HCT116 (cell line): ENCODE measurements around the gene PYGB. TPM values are rescaled to one million over a fixed set of nuclear protein-coding genes. Genes with fewer than 3 reads are reported as not detected.

Source experiments
- ATAC-seq: fragments of 200-7000 bp; cut with Tn5 transposase; 2 replicates; pipeline ENCODE4 v1.9.1; 2020; ENCODE audit warnings: mild to moderate bottlenecking, moderate library complexity
- BruUV-seq: library from RNA; stranded (reverse); fragments of 400-500 nt; replicated peaks from 2 replicates; lab custom pipeline; 2021; lab: Mats Ljungman, UMichigan
- CTCF ChIA-PET: fragments of 300-600 bp; sonication (Branson Sonifier 250); formaldehyde crosslinking; loops from one replicate; lab custom pipeline; 2021; ENCODE audit warnings: antibody characterized with exemption; lab: Charles Lee
- POLR2A ChIA-PET: fragments of 300-600, 350-600 bp; sonication (Branson Sonifier 250); formaldehyde crosslinking; loops from one replicate; lab custom pipeline; 2021; ENCODE audit warnings: antibody characterized with exemption; lab: Charles Lee
- RAD21 ChIA-PET, 2 experiments: fragments of 300-600 bp; sonication (Branson Sonifier 250); formaldehyde crosslinking; loops; one replicate each; lab custom pipeline; 2023; ENCODE audit warnings: low total read pairs in 2 of 2; ENCODE audit not compliant: uncharacterized antibody in 2 of 2, unreplicated experiment in 2 of 2, low non-redundant PET in 1 of 2; lab: Charles Lee
- DNase-seq: peaks from one replicate; pipeline ENCODE4 v3.0.0-alpha.2; 2010; ENCODE audit warnings: low read depth, low spot score
- H2AFZ ChIP-seq: fragments of 200-600 bp; shearing (Covaris generic), sonication (generic); 2 replicates; pipeline ENCODE4 v1.6.1; 2017; ENCODE audit warnings: low read depth, mixed run types, mixed read lengths, antibody characterized with exemption, low read length; ENCODE audit not compliant: poor library complexity, severe bottlenecking
- H3K27ac ChIP-seq: 2 replicates; pipeline ENCODE4 v1.5.1; 2012; ENCODE audit warnings: low read depth, low read length
- H3K27me3 ChIP-seq: fragments of 200-600 bp; sonication (generic); 2 replicates; pipeline ENCODE4 v1.6.1; 2016; ENCODE audit warnings: mixed run types, low read length, mixed read lengths; ENCODE audit not compliant: insufficient read depth
- H3K36me3 ChIP-seq, 2 experiments: fragments of 200-500 bp in 1 of 2; fragments of 200-600 bp in 1 of 2; sonication (Bioruptor generic) in 1 of 2; sonication (generic) in 1 of 2; 2 replicates each; pipeline versions ENCODE4 v1.5.1 to v1.6.1; 2014 to 2016; ENCODE audit warnings: low read length in 2 of 2, inconsistent platforms in 1 of 2, mixed read lengths in 1 of 2, mixed run types in 1 of 2; ENCODE audit not compliant: insufficient read depth in 2 of 2, control insufficient read depth in 1 of 2
- H3K4me1 ChIP-seq, 2 experiments: fragments of 200-600 bp in 1 of 2; sonication (generic) in 1 of 2; 2 replicates each; pipeline versions ENCODE4 v1.5.1 to v1.6.1; 2012 to 2017; ENCODE audit warnings: low read length in 2 of 2, inconsistent platforms in 1 of 2, mild to moderate bottlenecking in 1 of 2, mixed read lengths in 1 of 2, mixed run types in 1 of 2, moderate library complexity in 1 of 2; ENCODE audit not compliant: insufficient read depth in 2 of 2, control insufficient read depth in 1 of 2
- H3K4me2 ChIP-seq: fragments of 200-600 bp; sonication (generic); 2 replicates; pipeline ENCODE4 v1.6.1; 2017; ENCODE audit warnings: mixed run types, low read length, mixed read lengths
- H3K4me3 ChIP-seq, 2 experiments: fragments of 200-600 bp in 1 of 2; sonication (generic) in 1 of 2; replicated peaks in 1 of 2; 2 replicates each; pipeline ENCODE4 v1.5.1; 2011 to 2016; ENCODE audit warnings: low read length in 2 of 2, control low read depth in 1 of 2, low read depth in 1 of 2, mild to moderate bottlenecking in 1 of 2, mixed read lengths in 1 of 2, mixed run types in 1 of 2
- H3K79me2 ChIP-seq: fragments of 200-600 bp; sonication (generic); 2 replicates; pipeline ENCODE4 v1.6.1; 2017; ENCODE audit warnings: mild to moderate bottlenecking, mixed run types, low read length, moderate library complexity, mixed read lengths; ENCODE audit not compliant: insufficient read depth
- H3K9ac ChIP-seq: fragments of 200-600 bp; sonication (generic); 2 replicates; pipeline ENCODE4 v1.6.1; 2016; ENCODE audit warnings: low read length, mixed read lengths
- H3K9me2 ChIP-seq: fragments of 200-600 bp; sonication (generic), shearing (Covaris generic); 2 replicates; pipeline ENCODE4 v1.6.1; 2017; ENCODE audit warnings: mixed run types, mild to moderate bottlenecking, moderate library complexity; ENCODE audit not compliant: insufficient read depth
- H3K9me3 ChIP-seq, 2 experiments: fragments of 200-500 bp in 1 of 2; fragments of 200-600 bp in 1 of 2; sonication (Bioruptor generic) in 1 of 2; sonication (generic) in 1 of 2; 2 replicates each; pipeline ENCODE4 v1.6.1; 2014 to 2017; ENCODE audit warnings: low read length in 2 of 2, mixed read lengths in 2 of 2, inconsistent platforms in 1 of 2, low read depth in 1 of 2, mild to moderate bottlenecking in 1 of 2, mixed run types in 1 of 2, moderate library complexity in 1 of 2; ENCODE audit not compliant: control insufficient read depth in 1 of 2, insufficient read depth in 1 of 2
- H4K20me1 ChIP-seq: fragments of 200-600 bp; sonication (generic), shearing (Covaris generic); 2 replicates; pipeline ENCODE4 v1.6.1; 2017; ENCODE audit warnings: mixed run types, mild to moderate bottlenecking, moderate library complexity; ENCODE audit not compliant: insufficient read depth
- EZH2 ChIP-seq: fragments of 200-600 bp; sonication (generic); IDR thresholded peaks from 2 replicates; pipeline ENCODE4 v1.6.1; 2017; ENCODE audit warnings: antibody characterized with exemption, mixed run types
- FOSL1 ChIP-seq: IDR thresholded peaks from 2 replicates; pipeline ENCODE4 v1.6.1; 2012; ENCODE audit warnings: low read depth
- POLR2AphosphoS5 ChIP-seq: IDR thresholded peaks from 2 replicates; pipeline ENCODE4 v1.6.1; 2011; ENCODE audit warnings: mild to moderate bottlenecking, low read depth, low read length, moderate library complexity
- RAD21 ChIP-seq: IDR thresholded peaks from 2 replicates; pipeline ENCODE4 v1.6.1; 2012; ENCODE audit warnings: low read depth, mild to moderate bottlenecking
- intact Hi-C: fragments of 100-400 bp; cut with micrococcal nuclease; formaldehyde crosslinking; loops from 2 replicates; pipeline ENCODE4 v1.10.0; 2022
- total RNA-seq: library from RNA; stranded (reverse); gene quantifications from one replicate; pipeline ENCODE4 v1.2.1, GENCODE V29; 2021; ENCODE audit not compliant: unreplicated experiment
- TF ChIP-seq, protein P1 (sequence below): IDR thresholded peaks from 2 replicates; pipeline ENCODE4 v1.6.1; 2011; ENCODE audit warnings: mild to moderate bottlenecking, low read length, moderate library complexity; ENCODE audit not compliant: insufficient replicate concordance; ENCODE audit errors: extremely low read depth

Gene PYGB
- total RNA-seq, 1 experiment from 2014 or later, result 87.8 TPM

- H3K9me2 ChIP-seq, result no peaks in the 10 kb centered on the region
- H3K4me1 ChIP-seq, result peaks cover under 1 to 6% of the 10 kb centered on the region in 2 experiments; a peak in 3 of 4 replicates
- no peak overlapping the region for H3K4me2 ChIP-seq
- no peak for ATAC-seq
- no peaks in the 10 kb centered on the region; a peak in 1 of 4 replicates for H3K36me3 ChIP-seq
- no peak overlapping the region for H3K27ac ChIP-seq
- no peak overlapping the region for H2AFZ ChIP-seq
- H3K9me3 ChIP-seq, result no peaks in the 10 kb centered on the region
- no peaks in the 10 kb centered on the region for H3K27me3 ChIP-seq
- no peaks in the 10 kb centered on the region for H3K79me2 ChIP-seq
- CTCF ChIA-PET, result no interaction called here
- intact Hi-C loops, result no loop called here
- POLR2A ChIA-PET, result no interaction called here
- RAD21 ChIA-PET, result no interaction called here
- no peak overlapping the region for H3K9ac ChIP-seq
- H4K20me1 ChIP-seq, result no peaks in the 10 kb centered on the region
- no peak overlapping the region for H3K4me3 ChIP-seq
- no peak for DNase-seq
- TF ChIP-seq EZH2 (no peak), FOSL1 (no peak), RAD21 (no peak), POLR2AphosphoS5 (no peak)
- TF ChIP-seq, protein P1, sequence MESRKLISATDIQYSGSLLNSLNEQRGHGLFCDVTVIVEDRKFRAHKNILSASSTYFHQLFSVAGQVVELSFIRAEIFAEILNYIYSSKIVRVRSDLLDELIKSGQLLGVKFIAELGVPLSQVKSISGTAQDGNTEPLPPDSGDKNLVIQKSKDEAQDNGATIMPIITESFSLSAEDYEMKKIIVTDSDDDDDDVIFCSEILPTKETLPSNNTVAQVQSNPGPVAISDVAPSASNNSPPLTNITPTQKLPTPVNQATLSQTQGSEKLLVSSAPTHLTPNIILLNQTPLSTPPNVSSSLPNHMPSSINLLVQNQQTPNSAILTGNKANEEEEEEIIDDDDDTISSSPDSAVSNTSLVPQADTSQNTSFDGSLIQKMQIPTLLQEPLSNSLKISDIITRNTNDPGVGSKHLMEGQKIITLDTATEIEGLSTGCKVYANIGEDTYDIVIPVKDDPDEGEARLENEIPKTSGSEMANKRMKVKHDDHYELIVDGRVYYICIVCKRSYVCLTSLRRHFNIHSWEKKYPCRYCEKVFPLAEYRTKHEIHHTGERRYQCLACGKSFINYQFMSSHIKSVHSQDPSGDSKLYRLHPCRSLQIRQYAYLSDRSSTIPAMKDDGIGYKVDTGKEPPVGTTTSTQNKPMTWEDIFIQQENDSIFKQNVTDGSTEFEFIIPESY, result no peak
- TF ChIP-seq, all 23 proteins: peak for 0
- no TSS peak for BruUV-seq
Observed at GRCh38 chr20:25316506-25317190, 68.8 kb downstream of the PYGB start.
